WI38 (cell line): Measurements from ENCODE around the gene SPAG6.
"Not testable (repeated sequence)": the region's sequence is repeated elsewhere in the genome, so short reads cannot be mapped to it uniquely, and the experiment has no call there.

Source experiments
- H3K4me3 ChIP-seq: 2 replicates; pipeline ENCODE4 v1.5.1; 2011; ENCODE audit warnings: low read depth, mild to moderate bottlenecking, control low read depth, low read length
- CTCF ChIP-seq: IDR thresholded peaks from 2 replicates; pipeline ENCODE4 v1.5.1; 2012; ENCODE audit warnings: low read depth, mild to moderate bottlenecking, control low read depth, low read length

SPAG6 gene

GRCh38 chr10:22381262-22381661 lies 36.0 kb downstream of the SPAG6 start:
- TF ChIP-seq CTCF, result no peak
- H3K4me3 ChIP-seq, result no peak overlapping the region

- no peak overlapping the region for H3K4me3 ChIP-seq
- TF ChIP-seq CTCF, result no peak
Observed at GRCh38 chr10:22386503-22386902, 41.2 kb downstream of the SPAG6 start.

- no peak for TF ChIP-seq CTCF
- no peak overlapping the region for H3K4me3 ChIP-seq
Observed at GRCh38 chr10:22389856-22390589, 44.7 kb downstream of the SPAG6 start.

- TF ChIP-seq CTCF, result no peak
- H3K4me3 ChIP-seq, result no peak overlapping the region
Observed at GRCh38 chr10:22391600-22391999, 46.3 kb downstream of the SPAG6 start.

GRCh38 chr10:22396195-22396594 lies 50.9 kb downstream of the SPAG6 start:
- not testable (repeated sequence) for H3K4me3 ChIP-seq

GRCh38 chr10:22406916-22407315 lies 61.6 kb downstream of the SPAG6 start:
- not testable (repeated sequence) for H3K4me3 ChIP-seq

GRCh38 chr10:22410394-22410793 lies 65.1 kb downstream of the SPAG6 start:
- TF ChIP-seq CTCF, result no peak
- H3K4me3 ChIP-seq, result no peak overlapping the region

GRCh38 chr10:22410846-22411245 lies 65.5 kb downstream of the SPAG6 start:
- no peak for TF ChIP-seq CTCF
- no peak overlapping the region for H3K4me3 ChIP-seq
